ENCODE results near the gene CYSRT1.
"Not testable (repeated sequence)": the region's sequence is repeated elsewhere in the genome, so short reads cannot be mapped to it uniquely, and the experiment has no call there.

Gene CYSRT1

DNA sequence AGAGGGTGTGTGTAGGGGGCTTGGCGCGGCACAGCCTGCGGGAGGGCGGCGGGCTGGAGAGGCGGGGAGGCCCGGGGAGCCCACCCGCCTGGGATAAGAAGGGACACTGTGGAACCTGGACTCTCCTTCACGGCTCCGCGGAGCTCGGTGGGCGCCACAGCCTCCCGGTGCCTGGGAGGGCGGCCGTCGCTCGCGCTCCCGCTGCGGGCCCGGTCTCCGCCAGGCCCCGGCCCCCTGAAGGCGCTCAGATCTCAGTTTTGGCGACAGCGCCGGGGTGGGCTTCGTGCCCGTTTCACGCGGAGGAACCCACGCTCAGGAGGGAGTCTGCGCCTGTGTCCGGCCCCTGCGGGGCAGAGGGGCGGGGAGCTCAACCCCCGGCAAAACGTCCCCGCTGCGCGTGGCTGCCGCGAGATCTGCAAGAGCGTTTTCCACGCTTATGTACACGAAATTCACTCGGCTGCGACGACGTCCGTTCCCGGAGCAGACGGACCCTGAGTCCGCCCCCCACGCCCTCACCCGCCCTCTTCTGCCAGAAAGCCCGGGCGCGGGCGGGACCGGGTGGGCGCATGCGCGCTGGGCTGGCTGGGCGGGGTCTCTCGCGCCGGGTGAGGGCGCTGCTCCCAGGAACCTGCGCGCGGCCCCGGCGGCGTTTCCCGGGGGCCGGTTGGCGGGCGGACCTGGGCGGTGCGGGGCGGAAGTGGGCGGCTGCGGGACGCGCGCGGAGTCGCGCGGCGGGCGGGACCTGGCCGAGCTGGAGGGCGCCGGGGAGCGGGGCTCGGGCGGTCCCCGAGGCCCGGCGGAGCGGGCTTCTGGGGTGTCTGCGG is 29.9 kb downstream of the CYSRT1 start, which contains the start of gene NELFB:
Gene NELFB, plus strand, starts transcription at position 704 of the 824 bp plus-strand sequence.
- DNase-seq, result peak; percentile 76

DNA sequence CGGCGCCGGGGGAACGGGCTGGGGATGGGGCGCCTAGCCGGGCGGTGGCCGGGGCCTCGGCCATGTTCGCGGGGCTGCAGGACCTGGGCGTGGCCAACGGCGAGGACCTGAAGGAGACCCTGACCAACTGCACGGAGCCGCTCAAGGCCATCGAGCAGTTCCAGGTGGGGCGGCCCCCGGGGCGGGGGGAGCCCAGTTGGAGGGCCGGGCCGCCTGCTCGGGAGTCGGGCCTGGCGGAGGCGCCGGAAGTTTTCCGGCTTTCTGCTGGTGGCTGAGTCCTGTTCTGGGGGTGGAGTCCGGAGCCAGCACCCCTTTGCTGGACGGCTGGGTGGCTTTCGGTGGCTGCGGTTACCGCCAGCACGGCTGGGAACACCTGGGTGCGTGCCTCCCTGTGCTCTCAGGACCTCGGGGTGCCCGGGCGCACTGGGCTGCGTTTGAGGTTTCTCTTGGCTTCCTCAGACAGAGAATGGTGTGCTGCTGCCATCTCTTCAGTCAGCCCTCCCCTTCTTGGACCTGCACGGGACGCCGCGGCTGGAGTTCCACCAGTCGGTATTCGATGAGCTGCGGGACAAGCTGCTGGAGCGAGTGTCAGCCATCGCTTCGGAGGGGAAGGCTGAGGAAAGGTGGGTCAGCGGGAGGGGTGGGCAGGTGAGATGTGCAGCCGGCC is 30.6 kb downstream of the CYSRT1 start:
- peak; percentile 44 for DNase-seq

DNA sequence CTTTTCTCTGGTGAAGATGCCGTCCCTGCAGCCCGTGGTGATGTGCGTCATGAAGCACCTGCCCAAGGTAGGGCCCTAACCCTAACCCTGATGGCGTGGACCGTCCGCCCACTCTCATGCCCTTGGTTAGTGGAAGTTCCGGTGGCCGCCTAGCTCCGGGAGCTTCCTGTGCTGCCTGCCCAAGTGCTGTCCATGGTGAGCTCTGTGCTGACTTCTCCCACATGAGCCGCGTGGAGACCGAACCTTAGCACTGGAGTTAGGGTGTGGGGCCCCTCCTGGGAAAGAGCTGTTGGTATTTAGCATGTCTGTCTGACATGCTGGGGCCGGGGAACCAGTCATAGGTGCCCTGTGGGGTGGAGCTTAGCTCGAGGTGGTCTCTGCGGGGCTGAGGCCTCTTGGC is 31.4 kb downstream of the CYSRT1 start:
- DNase-seq, result no peak

DNA sequence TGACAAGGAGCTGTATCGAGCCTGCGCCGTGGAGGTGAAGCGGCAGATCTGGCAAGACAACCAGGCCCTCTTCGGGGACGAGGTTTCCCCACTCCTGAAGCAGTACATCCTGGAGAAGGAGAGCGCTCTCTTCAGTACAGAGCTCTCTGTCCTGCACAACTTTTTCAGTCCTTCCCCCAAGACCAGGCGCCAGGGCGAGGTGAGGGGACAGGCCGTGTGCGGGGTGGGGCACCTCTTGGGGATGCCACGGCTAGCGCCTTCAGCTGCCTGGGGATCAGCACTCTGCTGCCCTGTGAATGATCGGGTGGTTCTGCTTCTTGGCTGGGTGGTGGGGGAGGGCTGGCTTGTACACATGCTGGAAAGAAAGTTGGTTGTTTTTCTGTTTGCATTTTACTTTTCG is 31.9 kb downstream of the CYSRT1 start:
- DNase-seq, result no peak

DNA sequence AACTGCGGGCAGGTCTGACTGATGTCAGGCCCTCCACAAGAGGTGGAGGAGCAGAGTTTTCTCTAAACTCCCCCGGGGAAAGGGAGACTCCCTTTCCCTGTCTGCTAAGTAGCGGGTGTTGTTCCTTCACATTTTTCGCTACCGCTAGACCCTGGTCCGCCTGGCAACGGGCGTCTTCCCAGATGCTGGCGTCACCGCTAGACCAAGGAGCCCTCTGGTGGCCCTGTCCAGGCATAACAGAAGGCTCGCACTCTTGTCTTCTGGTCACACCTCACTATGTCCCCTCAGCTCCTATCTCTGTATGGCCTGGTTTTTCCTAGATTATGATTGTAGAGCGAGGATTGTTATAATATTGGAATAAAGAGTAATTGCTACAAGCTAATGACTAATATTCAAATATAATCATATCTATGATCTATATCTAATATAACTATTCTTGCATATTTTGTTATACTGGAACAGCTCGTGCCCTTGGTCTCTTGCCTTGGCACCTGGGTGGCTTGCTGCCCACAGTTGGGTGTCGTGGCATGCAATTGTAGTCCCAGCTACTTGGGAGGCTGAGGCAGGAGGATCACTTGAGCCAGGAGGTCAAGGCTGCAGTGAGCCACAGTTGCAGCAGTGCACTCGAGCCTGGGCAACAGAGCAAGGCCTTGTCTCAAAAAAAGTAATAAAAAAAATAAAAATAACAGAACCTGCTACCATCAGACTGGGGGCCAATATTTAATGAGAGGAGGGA is 37.4 kb downstream of the CYSRT1 start:
- not testable (repeated sequence) for DNase-seq

DNA sequence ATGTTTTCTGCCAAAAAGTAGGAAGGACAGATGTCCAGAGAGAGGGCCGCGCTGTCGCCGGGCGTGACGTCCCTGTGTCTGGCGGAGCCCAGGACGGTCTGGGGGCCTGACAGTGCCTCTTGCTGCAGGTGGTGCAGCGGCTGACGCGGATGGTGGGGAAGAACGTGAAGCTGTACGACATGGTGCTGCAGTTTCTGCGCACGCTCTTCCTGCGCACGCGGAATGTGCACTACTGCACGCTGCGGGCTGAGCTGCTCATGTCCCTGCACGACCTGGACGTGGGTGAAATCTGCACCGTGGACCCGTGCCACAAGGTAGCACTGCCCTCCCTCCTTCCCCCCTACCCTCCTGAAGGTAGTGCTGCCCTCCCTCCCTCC is 37.9 kb downstream of the CYSRT1 start:
- no peak for DNase-seq

DNA sequence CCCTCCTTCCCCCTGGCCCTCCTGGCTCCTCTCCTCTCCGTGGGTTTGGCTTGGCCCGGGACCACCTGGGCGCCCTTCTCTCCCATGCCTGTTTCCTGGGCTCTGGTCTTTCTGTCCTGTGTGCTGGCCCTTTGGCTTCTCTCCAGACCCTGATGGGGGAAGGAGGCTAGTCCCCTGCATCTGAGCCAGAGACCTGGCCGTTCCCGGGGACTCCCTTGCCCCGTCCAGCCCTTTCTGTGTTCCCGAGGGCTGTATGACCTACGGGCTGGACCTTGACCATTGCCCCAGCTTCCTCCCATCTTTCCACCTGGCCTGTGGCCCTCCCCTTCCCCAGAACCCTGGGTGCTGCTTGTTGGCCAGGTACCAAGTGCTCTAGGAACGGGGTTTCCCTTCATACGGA is 38.5 kb downstream of the CYSRT1 start:
- no peak for DNase-seq

DNA sequence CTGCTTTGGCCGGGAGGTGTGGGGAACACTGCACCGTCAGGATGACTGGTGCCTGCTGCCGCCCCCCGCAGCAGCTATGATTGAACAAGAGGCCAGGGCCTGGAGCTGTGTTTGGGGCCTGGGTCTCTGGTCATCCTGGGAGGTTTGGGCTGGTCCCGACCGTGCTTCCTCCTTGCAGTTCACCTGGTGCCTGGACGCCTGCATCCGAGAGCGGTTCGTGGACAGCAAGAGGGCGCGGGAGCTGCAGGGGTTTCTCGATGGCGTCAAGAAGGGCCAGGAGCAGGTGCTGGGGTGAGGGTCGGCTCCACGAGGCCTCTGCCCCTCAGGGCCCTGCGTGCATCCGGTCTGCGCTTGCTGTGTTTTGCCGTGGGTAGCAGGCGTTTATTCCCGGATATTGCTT is 39.1 kb downstream of the CYSRT1 start:
- DNase-seq, result no peak

DNA sequence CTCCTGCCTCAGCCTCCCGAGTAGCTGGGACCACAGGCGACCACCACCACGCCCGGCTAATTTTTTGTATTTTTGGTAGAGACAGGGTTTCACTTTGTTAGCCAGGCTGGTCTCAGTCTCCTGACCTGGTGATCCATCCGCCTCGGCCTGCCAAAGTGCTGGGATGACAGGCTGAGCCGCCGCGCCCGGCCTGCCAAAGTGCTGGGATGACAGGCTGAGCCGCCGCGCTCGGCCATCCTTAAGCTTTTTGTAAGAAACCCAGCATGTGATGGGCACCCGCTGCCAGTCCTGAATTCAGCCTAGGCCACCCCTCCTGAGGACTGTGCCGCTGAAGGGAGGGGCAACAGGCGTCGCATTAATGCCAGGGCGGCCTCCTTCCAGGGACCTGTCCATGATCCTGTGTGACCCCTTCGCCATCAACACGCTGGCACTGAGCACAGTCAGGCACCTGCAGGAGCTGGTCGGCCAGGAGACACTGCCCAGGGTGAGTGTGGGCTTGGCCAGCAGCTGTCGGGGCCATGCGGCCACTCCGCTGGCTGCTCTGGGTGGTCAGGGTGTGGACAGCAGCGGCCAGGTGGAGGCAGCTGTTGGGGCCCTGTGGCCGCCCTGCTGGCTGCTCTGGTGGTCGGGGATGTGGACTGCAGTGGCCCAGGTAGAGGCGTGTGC is 40.7 kb downstream of the CYSRT1 start:
- DNase-seq, result no peak

DNA sequence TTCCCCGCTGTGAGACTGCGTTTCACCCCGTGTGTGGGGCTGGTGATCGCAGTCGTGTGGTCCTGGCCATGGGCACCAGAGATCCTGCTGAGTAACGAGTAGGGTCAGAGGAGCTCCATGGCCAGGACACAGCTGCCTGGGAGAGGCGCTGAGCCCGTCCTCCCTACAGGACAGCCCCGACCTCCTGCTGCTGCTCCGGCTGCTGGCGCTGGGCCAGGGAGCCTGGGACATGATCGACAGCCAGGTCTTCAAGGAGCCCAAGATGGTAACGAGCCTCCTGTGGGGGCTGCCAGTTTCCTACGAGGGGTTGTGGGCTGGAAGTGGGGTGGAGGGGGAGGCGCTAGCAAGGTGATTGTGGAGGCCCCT is 41.2 kb downstream of the CYSRT1 start:
- DNase-seq, result no peak

DNA sequence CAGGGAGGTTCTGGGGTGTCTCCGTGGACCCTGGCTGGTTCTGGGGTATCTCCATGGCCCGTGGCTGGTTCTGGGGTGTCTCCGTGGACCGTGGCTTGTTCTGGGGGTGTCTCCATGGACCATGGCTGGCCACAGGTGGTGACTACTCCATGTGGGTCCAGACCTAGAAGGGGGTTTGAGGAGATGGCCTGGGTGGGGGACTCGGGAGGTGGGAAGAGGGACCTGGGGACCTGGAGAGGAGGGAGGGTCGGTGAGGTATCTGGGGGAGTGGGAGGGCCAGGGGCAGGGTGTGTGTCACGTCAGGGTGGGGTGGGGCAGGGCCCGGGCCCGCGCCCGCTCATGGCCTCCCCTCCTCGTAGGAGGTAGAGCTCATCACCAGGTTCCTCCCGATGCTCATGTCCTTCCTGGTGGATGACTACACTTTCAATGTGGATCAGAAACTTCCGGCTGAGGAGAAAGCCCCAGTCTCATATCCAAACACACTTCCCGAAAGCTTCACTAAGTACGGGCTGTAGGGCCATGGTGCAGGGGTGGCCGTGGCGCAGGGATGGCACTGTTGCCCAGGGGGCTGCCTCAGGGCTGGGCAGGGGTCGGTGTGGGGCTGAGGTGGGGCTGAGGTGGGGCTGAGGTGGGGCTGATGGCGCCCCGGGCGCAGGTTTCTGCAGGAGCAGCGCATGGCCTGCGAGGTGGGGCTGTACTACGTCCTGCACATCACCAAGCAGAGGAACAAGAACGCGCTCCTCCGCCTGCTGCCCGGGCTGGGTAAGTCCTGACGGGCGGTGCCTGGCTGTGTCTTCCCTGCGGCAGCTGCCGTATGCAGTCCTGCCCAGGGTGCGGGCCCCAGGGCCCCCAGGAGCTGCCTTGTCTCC is 41.8 kb downstream of the CYSRT1 start:
- DNase-seq, result no peak

DNA sequence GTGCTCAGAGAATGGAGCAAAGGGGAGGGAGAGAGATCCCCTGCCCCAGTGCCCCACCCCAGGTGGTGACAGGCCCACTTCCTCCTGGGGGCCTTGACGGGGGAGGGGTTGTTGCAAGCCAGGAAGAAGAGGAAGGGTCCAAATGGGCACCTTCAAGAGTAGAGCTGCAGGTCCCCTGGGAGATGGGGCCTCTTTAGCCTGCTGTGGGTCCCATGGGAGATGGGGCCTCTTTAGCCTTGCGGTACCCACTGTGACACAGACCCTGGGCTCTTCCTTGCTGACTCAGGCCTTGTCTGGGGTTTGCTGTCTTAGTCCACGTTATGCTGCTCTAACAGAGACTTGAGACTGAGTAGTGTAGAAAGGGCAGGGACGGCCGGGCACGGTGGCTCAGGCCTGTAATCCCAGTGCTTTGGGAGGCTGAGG is 43.0 kb downstream of the CYSRT1 start:
- no peak for DNase-seq

DNA sequence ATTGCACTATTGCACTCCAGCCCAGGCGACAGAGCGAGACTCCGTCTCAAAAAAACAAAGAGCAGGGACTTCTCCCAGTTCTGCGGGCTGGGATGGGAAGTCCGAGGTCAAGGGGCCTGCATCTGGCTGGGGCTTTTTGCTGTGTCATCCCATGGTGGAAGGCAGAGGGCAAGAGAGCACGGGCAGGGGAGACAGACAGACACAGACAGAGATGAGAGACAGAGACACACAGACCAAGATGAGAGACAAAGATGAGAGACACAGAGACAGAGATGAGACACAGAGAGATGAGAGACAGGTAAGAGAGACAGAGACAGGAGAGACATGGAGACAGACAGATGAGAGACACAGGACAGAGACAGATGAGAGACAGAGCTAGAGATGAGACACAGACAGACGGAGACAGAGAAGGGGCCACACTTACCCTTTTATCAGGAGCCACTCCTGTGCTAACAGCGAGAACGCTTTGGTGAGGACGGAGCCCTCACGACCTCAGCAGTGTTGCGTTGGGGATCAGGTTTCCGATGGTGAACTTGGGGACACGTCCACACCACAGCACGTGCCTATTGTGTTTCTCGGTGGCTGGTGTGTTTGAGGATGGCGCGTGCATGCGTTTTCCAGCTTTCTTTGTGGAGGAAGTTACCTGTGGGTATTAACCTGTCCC is 43.7 kb downstream of the CYSRT1 start:
- DNase-seq, result no peak

DNA sequence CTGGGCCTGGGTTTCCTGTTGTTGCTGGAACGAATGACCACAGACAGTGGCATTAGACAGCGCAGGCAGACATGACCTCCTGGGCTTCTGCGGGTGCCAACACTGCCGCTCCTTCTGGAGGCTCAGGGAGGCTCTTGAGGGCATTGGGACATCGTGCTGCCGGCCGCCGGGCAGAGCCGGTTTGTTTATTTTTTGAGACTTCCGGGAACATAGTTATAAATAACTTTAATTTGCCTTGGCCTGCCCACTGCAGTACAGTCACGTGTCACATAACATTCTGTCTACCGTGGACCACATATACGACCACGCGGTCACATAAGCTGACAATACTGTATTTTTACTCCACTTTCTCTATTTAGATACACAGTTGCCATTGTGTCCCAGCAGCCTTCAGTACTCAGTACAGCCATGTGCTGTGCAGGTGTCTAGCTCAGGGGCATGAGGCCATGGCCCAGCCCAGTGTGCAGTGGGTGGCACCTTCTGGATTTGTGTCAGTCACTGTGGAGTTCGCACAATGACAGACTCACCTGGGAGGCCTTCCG is 44.3 kb downstream of the CYSRT1 start:
- no peak for DNase-seq

DNA sequence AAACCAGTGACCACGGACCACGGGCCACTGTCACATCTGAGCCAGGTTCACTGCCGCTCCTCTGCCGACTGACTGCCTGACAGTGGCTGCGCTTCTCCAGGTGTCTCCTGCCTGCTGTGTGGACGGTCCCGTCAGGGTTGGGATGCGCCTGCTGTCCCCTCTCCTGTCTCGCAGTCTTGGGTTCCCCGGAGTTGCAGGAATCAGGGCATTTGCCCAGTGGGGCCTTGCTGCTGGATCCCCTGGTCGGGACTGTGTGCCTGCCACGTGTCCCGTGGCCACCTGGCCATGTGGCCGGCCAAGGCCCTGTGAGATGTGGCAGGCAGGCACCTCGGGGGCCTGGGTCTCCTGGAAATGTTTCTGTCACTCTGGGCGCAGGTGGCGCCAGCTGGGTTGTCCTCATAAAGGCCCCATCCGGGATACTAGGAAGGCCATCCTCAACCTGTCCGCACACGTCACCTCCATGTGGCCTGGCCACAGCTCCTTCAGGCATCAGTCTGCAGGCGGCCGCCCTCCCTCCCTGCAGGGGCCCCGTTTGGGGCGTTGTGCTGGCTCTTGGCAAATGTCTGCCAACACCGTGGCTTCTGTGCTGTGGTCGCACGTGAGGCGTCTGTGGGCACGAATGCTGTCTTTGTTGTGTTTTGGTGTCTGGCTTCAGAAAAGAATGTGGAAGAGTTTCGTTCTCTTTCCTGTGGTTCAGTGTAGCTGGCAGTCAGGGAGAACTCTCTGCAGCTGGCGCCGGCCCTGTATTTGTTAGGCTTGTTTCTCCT is 46.1 kb downstream of the CYSRT1 start:
- no peak for DNase-seq

DNA sequence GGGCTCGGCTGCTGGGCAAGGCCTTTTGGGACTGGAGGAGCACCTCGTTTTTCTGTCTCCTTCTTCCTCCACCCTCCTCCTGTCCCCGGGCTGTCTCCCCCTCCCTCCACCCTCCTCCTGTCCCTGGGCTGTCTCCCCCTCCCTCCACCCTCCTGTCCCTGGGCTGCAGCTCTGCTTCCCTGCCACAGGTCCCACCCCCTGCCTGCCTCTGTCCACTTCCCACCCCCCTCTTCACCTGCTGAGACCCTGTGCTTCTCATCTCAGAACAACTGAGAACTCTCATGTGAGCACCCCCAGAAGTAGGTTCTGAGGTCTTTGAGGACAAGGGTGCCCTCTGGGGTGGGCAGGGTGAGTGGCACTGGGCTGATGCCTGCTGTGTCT is 46.7 kb downstream of the CYSRT1 start:
- DNase-seq, result no peak

DNA sequence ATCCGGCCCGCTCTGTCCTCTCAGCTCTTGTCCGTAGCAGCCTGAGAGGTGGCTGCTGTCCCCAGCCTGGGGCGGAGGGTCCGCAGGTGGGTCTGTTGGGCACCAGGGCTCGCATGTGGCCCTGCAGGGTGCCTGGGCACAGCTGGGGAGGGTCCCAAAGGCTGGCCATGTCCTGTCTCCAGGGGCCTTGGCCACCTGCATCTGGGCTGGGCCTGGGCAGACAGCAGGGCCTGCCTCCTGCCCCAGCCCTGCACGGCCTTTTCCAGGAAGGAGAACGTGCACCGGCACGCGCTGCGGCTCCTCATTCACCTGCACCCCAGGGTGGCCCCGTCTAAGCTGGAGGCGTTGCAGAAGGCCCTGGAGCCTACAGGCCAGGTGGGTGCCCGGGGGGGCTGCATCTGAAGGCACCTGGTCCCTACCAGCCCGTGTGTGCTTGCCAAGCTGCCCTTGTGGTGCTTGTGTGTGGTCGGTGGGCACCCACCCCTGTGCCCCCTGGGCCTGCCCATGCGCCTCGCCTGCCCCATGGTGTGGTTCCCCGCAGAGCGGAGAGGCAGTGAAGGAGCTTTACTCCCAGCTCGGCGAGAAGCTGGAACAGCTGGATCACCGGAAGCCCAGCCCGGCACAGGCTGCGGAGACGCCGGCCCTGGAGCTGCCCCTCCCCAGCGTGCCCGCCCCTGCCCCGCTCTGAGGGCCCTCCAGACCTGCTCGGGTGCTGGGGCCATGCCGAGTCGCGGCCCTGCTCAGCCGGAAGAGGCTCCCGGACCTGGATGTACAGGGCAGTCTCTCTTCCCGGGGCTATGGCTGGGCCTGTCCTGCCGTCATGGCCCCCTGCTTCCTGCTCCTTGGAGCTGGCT is 47.5 kb downstream of the CYSRT1 start:
- no peak for DNase-seq

DNA sequence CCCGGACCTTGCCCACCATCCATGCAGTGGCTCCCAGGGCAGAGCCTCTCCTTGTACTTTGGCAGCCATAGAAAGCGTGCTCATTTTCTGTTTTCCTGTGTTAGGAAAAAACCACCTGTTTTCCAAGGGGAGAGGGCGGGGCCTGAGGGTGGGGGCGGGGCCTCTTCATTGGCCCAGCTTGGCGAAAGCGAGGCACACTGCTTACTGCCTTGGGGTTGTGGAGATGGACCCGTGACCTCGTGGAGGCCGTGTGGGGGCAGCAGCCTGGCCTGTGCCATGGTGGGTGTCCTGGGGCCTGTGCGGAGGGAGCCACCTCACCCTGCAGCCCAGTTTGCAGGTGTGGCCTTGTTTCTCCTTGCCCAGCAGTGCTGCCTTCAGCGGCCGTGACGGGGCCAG is 48.1 kb downstream of the CYSRT1 start:
- no peak for DNase-seq

DNA sequence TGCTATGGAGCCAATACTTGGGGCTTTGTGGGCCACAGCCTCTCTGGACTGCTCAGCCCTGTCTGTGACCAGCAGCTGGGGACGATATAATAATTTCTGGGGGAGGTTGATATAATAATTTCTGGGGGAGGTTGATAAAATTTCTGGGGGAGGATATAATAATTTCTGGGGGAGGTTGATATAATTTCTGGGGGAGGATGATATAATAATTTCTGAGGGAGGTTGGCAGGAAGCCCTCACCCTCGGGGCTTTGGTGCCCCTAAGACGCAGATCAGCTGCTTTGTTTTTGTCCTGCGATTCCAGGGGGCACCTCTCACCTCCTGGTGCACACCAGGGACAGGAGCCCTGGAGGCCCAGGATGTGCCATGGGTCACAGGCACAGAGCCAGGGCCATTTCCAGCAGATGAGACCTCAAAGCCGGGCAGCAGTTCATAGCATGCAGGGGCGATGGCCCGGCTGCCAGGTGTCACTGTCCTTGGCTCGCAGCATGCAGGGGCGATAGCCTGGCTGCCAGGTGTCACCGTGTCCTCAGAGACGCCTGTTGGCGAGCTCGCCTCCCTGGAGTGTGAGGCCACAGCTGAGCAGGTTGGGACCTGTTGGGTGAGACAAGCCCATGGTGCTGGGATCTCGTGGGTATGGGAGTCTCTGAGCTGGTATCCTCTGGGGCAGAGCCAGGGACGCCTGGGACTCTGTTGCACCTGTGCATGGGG is 48.8 kb downstream of the CYSRT1 start:
- DNase-seq, result peak; percentile 81
